ENCODE data around the gene KCNMA1.

DNA sequence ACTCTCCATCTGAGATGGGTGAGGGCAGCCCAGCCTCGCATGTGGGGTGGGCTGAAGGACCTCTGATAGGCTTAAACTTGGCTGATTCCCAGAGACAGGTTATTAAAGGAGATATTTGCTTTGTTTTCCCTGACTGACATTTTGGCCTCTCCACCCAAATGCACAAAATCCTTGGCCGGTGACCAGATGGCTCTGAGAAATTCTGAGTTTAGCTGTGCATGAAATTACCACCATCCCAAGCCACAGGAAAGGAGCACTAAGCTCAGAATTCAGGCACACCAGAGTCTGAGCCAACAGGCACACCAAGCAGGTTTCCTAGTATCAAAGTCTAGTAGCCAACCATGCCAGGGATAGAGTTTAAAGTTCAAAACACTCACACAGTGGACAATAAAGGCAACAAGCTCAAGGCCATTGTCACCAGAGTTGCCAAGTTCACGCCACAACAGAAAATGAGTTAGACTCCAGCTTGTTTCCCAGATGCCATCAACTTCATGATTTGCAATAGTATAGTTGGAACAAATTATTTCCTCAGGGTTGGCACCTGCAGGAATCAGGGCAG, 387.6 kb downstream of the KCNMA1 start:
- TF ChIP-seq, protein P1, sequence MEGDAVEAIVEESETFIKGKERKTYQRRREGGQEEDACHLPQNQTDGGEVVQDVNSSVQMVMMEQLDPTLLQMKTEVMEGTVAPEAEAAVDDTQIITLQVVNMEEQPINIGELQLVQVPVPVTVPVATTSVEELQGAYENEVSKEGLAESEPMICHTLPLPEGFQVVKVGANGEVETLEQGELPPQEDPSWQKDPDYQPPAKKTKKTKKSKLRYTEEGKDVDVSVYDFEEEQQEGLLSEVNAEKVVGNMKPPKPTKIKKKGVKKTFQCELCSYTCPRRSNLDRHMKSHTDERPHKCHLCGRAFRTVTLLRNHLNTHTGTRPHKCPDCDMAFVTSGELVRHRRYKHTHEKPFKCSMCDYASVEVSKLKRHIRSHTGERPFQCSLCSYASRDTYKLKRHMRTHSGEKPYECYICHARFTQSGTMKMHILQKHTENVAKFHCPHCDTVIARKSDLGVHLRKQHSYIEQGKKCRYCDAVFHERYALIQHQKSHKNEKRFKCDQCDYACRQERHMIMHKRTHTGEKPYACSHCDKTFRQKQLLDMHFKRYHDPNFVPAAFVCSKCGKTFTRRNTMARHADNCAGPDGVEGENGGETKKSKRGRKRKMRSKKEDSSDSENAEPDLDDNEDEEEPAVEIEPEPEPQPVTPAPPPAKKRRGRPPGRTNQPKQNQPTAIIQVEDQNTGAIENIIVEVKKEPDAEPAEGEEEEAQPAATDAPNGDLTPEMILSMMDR (IDR thresholded peaks at IDR 0.05): no peak
- no peak for TF ChIP-seq POLR2AphosphoS5 (IDR thresholded peaks at IDR 0.05)
